PC-9 (cell line): Measurements from ENCODE around the gene OR52E2. TPM values are rescaled to one million over a fixed set of nuclear protein-coding genes. Genes with fewer than 3 reads are reported as not detected.

Experiments
- BruUV-seq: library from RNA; stranded (reverse); fragments of 400-500 nt; replicated peaks from 2 replicates; lab custom pipeline; 2021; lab: Mats Ljungman, UMichigan
- CTCF ChIA-PET: fragments of 300-600 bp; sonication (Branson Sonifier 250); formaldehyde crosslinking; loops from one replicate; lab custom pipeline; 2022; ENCODE audit warnings: antibody characterized with exemption; lab: Charles Lee
- POLR2A ChIA-PET: fragments of 300-600 bp; sonication (Branson Sonifier 250); formaldehyde crosslinking; loops from one replicate; lab custom pipeline; 2022; ENCODE audit warnings: antibody characterized with exemption; ENCODE audit not compliant: unreplicated experiment; lab: Charles Lee
- DNase-seq, 2 experiments: peaks; one replicate each; pipeline versions ENCODE4 v3.0.0 to v3.0.0-alpha.2; 2015 to 2022; ENCODE audit warnings: mixed read lengths in 1 of 2
- H2AFZ ChIP-seq: fragments of 200-600 bp; sonication (generic); 2 replicates; pipeline ENCODE4 v1.8.1; 2017; ENCODE audit warnings: antibody characterized with exemption
- H3F3A ChIP-seq: fragments of 200-600 bp; sonication (generic); 2 replicates; pipeline ENCODE4 v1.8.1; 2017; ENCODE audit warnings: antibody characterized with exemption, mild to moderate bottlenecking, low read depth; ENCODE audit not compliant: insufficient read depth
- H3K27ac ChIP-seq: fragments of 200-600 bp; sonication (generic); 2 replicates; pipeline ENCODE4 v1.6.1; 2016; ENCODE audit warnings: mixed run types
- H3K27me3 ChIP-seq: fragments of 200-600 bp; sonication (generic); 2 replicates; pipeline ENCODE4 v1.6.1; 2016; ENCODE audit warnings: low read depth, mixed run types; ENCODE audit not compliant: insufficient read depth
- H3K36me3 ChIP-seq: fragments of 200-600 bp; sonication (generic); 2 replicates; pipeline ENCODE4 v1.6.1; 2016; ENCODE audit warnings: low read depth, mixed run types
- H3K4me1 ChIP-seq: fragments of 200-600 bp; sonication (generic); replicated peaks from 2 replicates; pipeline ENCODE4 v1.6.1; 2016; ENCODE audit warnings: mixed run types; ENCODE audit not compliant: insufficient read depth
- H3K4me2 ChIP-seq: fragments of 200-600 bp; sonication (generic); 2 replicates; pipeline ENCODE4 v1.6.1; 2017; ENCODE audit warnings: mixed run types
- H3K4me3 ChIP-seq: fragments of 200-600 bp; sonication (generic); 2 replicates; pipeline ENCODE4 v1.6.1; 2016; ENCODE audit warnings: mixed run types
- H3K79me2 ChIP-seq: fragments of 200-600 bp; sonication (generic); 2 replicates; pipeline ENCODE4 v1.6.1; 2017; ENCODE audit warnings: low read depth, mixed run types
- H3K9me2 ChIP-seq: fragments of 200-600 bp; sonication (generic); 2 replicates; pipeline ENCODE4 v1.8.1; 2017; ENCODE audit warnings: mild to moderate bottlenecking; ENCODE audit not compliant: insufficient read depth
- H3K9me3 ChIP-seq: fragments of 200-600 bp; sonication (generic); 2 replicates; pipeline ENCODE4 v1.8.1; 2016; ENCODE audit warnings: low read depth; ENCODE audit not compliant: insufficient read depth
- H4K20me1 ChIP-seq: fragments of 200-600 bp; sonication (generic); 2 replicates; pipeline ENCODE4 v1.8.1; 2017; ENCODE audit not compliant: insufficient read depth
- CTCF ChIP-seq: fragments of 200-600 bp; sonication (generic); conservative IDR thresholded peaks from 2 replicates; pipeline ENCODE4 v1.6.1; 2017; ENCODE audit warnings: mixed run types, antibody characterized with exemption, mild to moderate bottlenecking, moderate library complexity
- EZH2 ChIP-seq: fragments of 200-600 bp; sonication (generic); IDR thresholded peaks from 2 replicates; pipeline ENCODE4 v1.8.0; 2017; ENCODE audit warnings: antibody characterized with exemption, low read depth
- intact Hi-C: fragments of 100-400 bp; cut with micrococcal nuclease; formaldehyde crosslinking; loops from one replicate; pipeline ENCODE4 v1.10.0; 2022; ENCODE audit not compliant: unreplicated experiment
- total RNA-seq: library from RNA; stranded (reverse); gene quantifications from 2 replicates; pipeline ENCODE4 v1.2.3, GENCODE V29; 2021

The OR52E2 gene
- total RNA-seq, 1 experiment from 2014 or later = not detected

DNA sequence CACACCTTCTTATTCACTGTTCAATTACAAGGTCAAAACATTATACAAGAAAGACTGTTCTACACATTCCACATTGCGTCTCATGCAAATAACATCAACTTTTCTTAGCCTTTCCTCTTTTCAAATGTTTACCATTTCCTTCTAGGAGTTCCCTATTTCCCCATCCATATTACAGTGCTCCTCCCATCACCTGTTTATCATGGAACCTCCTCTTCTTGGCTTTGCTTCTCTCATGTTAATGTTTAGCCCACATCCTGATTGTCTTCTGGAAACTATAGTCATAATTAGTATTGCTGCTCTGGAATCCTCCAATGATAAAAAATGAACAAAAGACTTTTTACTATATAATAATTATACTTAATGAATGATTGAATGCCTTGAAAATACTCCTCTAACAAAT, 31.2 kb upstream of the OR52E2 start:
- no peak overlapping the region for H2AFZ ChIP-seq
- no peak overlapping the region for H3K4me3 ChIP-seq
- H3K9me3 ChIP-seq = no peaks in the 10 kb centered on the region
- TF ChIP-seq EZH2 = no peak
- TF ChIP-seq CTCF = no peak
- no peak for DNase-seq
- CTCF ChIA-PET = no interaction called here
- no peak overlapping the region for H3K27ac ChIP-seq
- no peaks in the 10 kb centered on the region for H3K4me1 ChIP-seq
- no peaks in the 10 kb centered on the region for H3K36me3 ChIP-seq
- no peaks in the 10 kb centered on the region for H3F3A ChIP-seq
- no peaks in the 10 kb centered on the region for H3K9me2 ChIP-seq
- no peak overlapping the region for H3K4me2 ChIP-seq
- no peaks in the 10 kb centered on the region for H3K27me3 ChIP-seq
- intact Hi-C loops = no loop called here
- POLR2A ChIA-PET = no interaction called here
- H4K20me1 ChIP-seq = no peaks in the 10 kb centered on the region
- H3K79me2 ChIP-seq = no peaks in the 10 kb centered on the region
- no TSS peak for BruUV-seq

- Histone ChIP-seq H3K36me3 (no peaks in the 10 kb centered on the region), H3K4me3 (no peak overlapping the region), H2AFZ (no peak overlapping the region), H3K9me3 (no peaks in the 10 kb centered on the region), H3K4me1 (no peaks in the 10 kb centered on the region), H3K79me2 (no peaks in the 10 kb centered on the region), H3F3A (no peaks in the 10 kb centered on the region), H3K9me2 (no peaks in the 10 kb centered on the region), H3K4me2 (no peak overlapping the region), H3K27ac (no peak overlapping the region), H3K27me3 (no peaks in the 10 kb centered on the region), H4K20me1 (no peaks in the 10 kb centered on the region)
- ChIA-PET POLR2A (no interaction called here), CTCF (no interaction called here)
- intact Hi-C loops = no loop called here
- TF ChIP-seq CTCF = no peak
- no peak for TF ChIP-seq EZH2
- no TSS peak for BruUV-seq
- DNase-seq = no peak
Measured at GRCh38 chr11:5088556-5088955, 29.1 kb upstream of the OR52E2 start.

- Histone ChIP-seq H2AFZ (no peak overlapping the region), H3K4me3 (no peak overlapping the region), H3K36me3 (no peaks in the 10 kb centered on the region), H3K4me2 (no peak overlapping the region), H3K4me1 (no peaks in the 10 kb centered on the region), H3K27me3 (no peaks in the 10 kb centered on the region), H3K79me2 (no peaks in the 10 kb centered on the region), H3K9me2 (no peaks in the 10 kb centered on the region), H3K9me3 (no peaks in the 10 kb centered on the region), H4K20me1 (no peaks in the 10 kb centered on the region), H3K27ac (no peak overlapping the region), H3F3A (no peaks in the 10 kb centered on the region)
- intact Hi-C loops = no loop called here
- BruUV-seq = no TSS peak
- no peak for DNase-seq
- POLR2A ChIA-PET = no interaction called here
- TF ChIP-seq EZH2 (no peak), CTCF (no peak)
- CTCF ChIA-PET = no interaction called here
Measured at GRCh38 chr11:5083602-5084001, 24.2 kb upstream of the OR52E2 start.
